K562 (cell line): Measurements from ENCODE around the gene SCUBE1. TPM values are rescaled to one million over a fixed set of nuclear protein-coding genes. Genes with fewer than 3 reads are reported as not detected.

Experiments
- ATAC-seq: fragments of 200-7000 bp; cut with Tn5 transposase; 3 replicates; pipeline ENCODE4 v1.9.1; 2020; ENCODE audit warnings: moderate library complexity
- BruUV-seq: library from RNA; stranded (reverse); fragments of 400-500 nt; replicated peaks from 2 replicates; lab custom pipeline; 2021; lab: Mats Ljungman, UMichigan
- CTCF ChIA-PET: fragments of 300-600 bp; formaldehyde crosslinking; extraction: SDS; loops from one replicate; lab custom pipeline; 2021; ENCODE audit warnings: low intra/inter-chr PET ratio; lab: Yijun Ruan, JAX
- POLR2A ChIA-PET: fragments of 300-600, 350-650 bp; sonication (Branson Sonifier 250); formaldehyde crosslinking; extraction: SDS; loops from one replicate; lab custom pipeline; 2021; ENCODE audit warnings: antibody characterized with exemption, inconsistent platforms; lab: Yijun Ruan, JAX
- DNase-seq, 4 experiments: peaks; one replicate each; pipeline versions ENCODE4 v3.0.0 to v3.0.0-alpha.2; 2011 to 2018; ENCODE audit warnings: low spot score in 3 of 4, mixed read lengths in 3 of 4; ENCODE audit errors: extremely low read depth in 1 of 4
- FAIRE-seq: peaks from 2 replicates; lab custom pipeline; 2011; peaks lifted over from hg19 to GRCh38; lab: Jason Lieb, UNC
- H2AFZ ChIP-seq: 2 replicates; pipeline ENCODE4 v1.6.0; 2011; ENCODE audit warnings: low read depth, low read length, control low read depth, inconsistent platforms
- H3K27ac ChIP-seq: fragments of 200-600 bp; 3 replicates; pipeline ENCODE4 v1.8.0; 2011; ENCODE audit warnings: low read depth, mild to moderate bottlenecking, control low read depth, inconsistent platforms, low read length, moderate library complexity, mixed read lengths; ENCODE audit errors: extremely low read depth
- H3K27me3 ChIP-seq, 2 experiments: fragments of 300-600 bp in 1 of 2; 2 replicates in 1 of 2; 3 replicates in 1 of 2; pipeline versions ENCODE4 v1.6.0 to v1.8.0; 2011; ENCODE audit warnings: inconsistent platforms in 2 of 2, low read length in 2 of 2, mild to moderate bottlenecking in 1 of 2, mixed read lengths in 1 of 2, moderate library complexity in 1 of 2; ENCODE audit not compliant: control insufficient read depth in 2 of 2, insufficient read depth in 2 of 2
- H3K36me3 ChIP-seq: fragments of 300-600 bp; 3 replicates; pipeline ENCODE4 v1.8.0; 2011; ENCODE audit warnings: mild to moderate bottlenecking, low read length, inconsistent platforms; ENCODE audit not compliant: control insufficient read depth, insufficient read depth
- H3K4me1 ChIP-seq, 2 experiments: fragments of 200-600 bp in 1 of 2; replicated peaks in 1 of 2; 2 replicates in 1 of 2; 3 replicates in 1 of 2; pipeline versions ENCODE4 v1.5.1 to v1.8.0; 2011; ENCODE audit warnings: inconsistent platforms in 2 of 2, low read length in 2 of 2, mild to moderate bottlenecking in 1 of 2, mixed read lengths in 1 of 2, moderate library complexity in 1 of 2; ENCODE audit not compliant: control insufficient read depth in 2 of 2, insufficient read depth in 2 of 2
- H3K4me2 ChIP-seq: 2 replicates; pipeline ENCODE4 v1.6.1; 2011; ENCODE audit warnings: low read length, control low read depth, inconsistent platforms, mixed read lengths; ENCODE audit not compliant: insufficient read depth
- H3K4me3 ChIP-seq: fragments of 200-600 bp; sonication (generic), shearing (Covaris generic); 2 replicates; pipeline ENCODE4 v1.5.1; 2016; ENCODE audit warnings: control low read depth, inconsistent platforms
- H3K79me2 ChIP-seq: fragments of 200-600 bp; 3 replicates; pipeline ENCODE4 v1.8.0; 2011; ENCODE audit warnings: low read length, inconsistent platforms; ENCODE audit not compliant: control insufficient read depth, insufficient read depth
- H3K9ac ChIP-seq, 2 experiments: 2 replicates each; pipeline versions ENCODE4 v1.6.0 to v1.6.1; 2011; ENCODE audit warnings: low read depth in 2 of 2, low read length in 2 of 2, control low read depth in 1 of 2, inconsistent platforms in 1 of 2, mild to moderate bottlenecking in 1 of 2, mixed read lengths in 1 of 2; ENCODE audit not compliant: insufficient read depth in 1 of 2
- H3K9me1 ChIP-seq: one replicate; pipeline ENCODE4 v1.6.0; 2011; ENCODE audit warnings: inconsistent platforms, mild to moderate bottlenecking, low read length, moderate library complexity; ENCODE audit not compliant: control insufficient read depth, insufficient read depth
- H3K9me3 ChIP-seq: replicated peaks from 2 replicates; pipeline ENCODE4 v1.5.1; 2011; ENCODE audit warnings: low read depth, low read length, inconsistent platforms; ENCODE audit not compliant: control insufficient read depth, insufficient read depth
- H4K20me1 ChIP-seq: replicated peaks from 2 replicates; pipeline ENCODE4 v1.6.1; 2011; ENCODE audit warnings: low read length, inconsistent platforms, mixed read lengths; ENCODE audit not compliant: control insufficient read depth, insufficient read depth
- ARHGAP35 ChIP-seq: fragments of 450-650 bp; IDR thresholded peaks from 2 replicates; pipeline ENCODE4 v1.6.1; 2018; ENCODE audit not compliant: partially characterized antibody
- EZH2 ChIP-seq: IDR thresholded peaks from 2 replicates; pipeline ENCODE4 v1.6.1; 2012; ENCODE audit warnings: low read depth, mild to moderate bottlenecking, inconsistent platforms, low read length, borderline replicate concordance
- MEF2D ChIP-seq: conservative IDR thresholded peaks from 2 replicates; pipeline ENCODE4 v1.6.1; 2016; ENCODE audit warnings: low read depth, missing genetic modification characterization, missing compliant biosample characterization
- MTF1 ChIP-seq: fragments of 250-450 bp; sonication (Bioruptor Pico); IDR thresholded peaks from 2 replicates; pipeline ENCODE4 v1.9.0; 2021; ENCODE audit warnings: moderate library complexity, mild to moderate bottlenecking, inconsistent platforms, borderline replicate concordance
- NBN ChIP-seq: fragments of 450-650 bp; IDR thresholded peaks from 2 replicates; pipeline ENCODE4 v1.6.1; 2016; ENCODE audit warnings: low read depth, mild to moderate bottlenecking
- NCOA2 ChIP-seq, 2 experiments: fragments of 450-650 bp; IDR thresholded peaks; 2 replicates each; pipeline ENCODE4 v1.6.1; 2018; ENCODE audit warnings: mild to moderate bottlenecking in 2 of 2, moderate library complexity in 1 of 2; ENCODE audit not compliant: partially characterized antibody in 2 of 2
- RCOR1 ChIP-seq, 2 experiments: IDR thresholded peaks; 2 replicates each; pipeline ENCODE4 v1.6.1; 2012; ENCODE audit warnings: low read depth in 2 of 2, low read length in 2 of 2, borderline replicate concordance in 1 of 2, improper control_type of control experiment in 1 of 2
- SMARCA4 ChIP-seq: fragments of 450-650 bp; IDR thresholded peaks from 2 replicates; pipeline ENCODE4 v1.6.1; 2016
- STAT5B ChIP-seq: fragments of 250-450 bp; sonication (Bioruptor Pico); IDR thresholded peaks from 2 replicates; pipeline ENCODE4 v1.8.0; 2021; ENCODE audit warnings: mild to moderate bottlenecking, inconsistent platforms
- ZNF780A ChIP-seq: fragments of 250-450 bp; sonication (Bioruptor Pico); IDR thresholded peaks from 2 replicates; pipeline ENCODE4 v1.5.0; 2021; ENCODE audit warnings: mild to moderate bottlenecking
- ZSCAN29 ChIP-seq: fragments of 450-650 bp; IDR thresholded peaks from 2 replicates; pipeline ENCODE4 v1.6.1; 2017
- WGBS: fragments of 100-300 bp; shearing (Covaris generic); methylation state at CpG from one replicate; pipeline ENCODE4 v1.1.6; 2016; ENCODE audit warnings: low coverage, mixed read lengths; ENCODE audit not compliant: insufficient coverage; ENCODE audit errors: missing lambda C conversion rate; 5-methylcytosine and 5-hydroxymethylcytosine counted together
- in situ Hi-C: fragments of 300-500 bp; cut with MboI; formaldehyde crosslinking; loops from 4 replicates; pipeline ENCODE4 v1.15.0; 2018; ENCODE audit warnings: inconsistent platforms, mixed read lengths
- intact Hi-C: fragments of 100-400 bp; cut with micrococcal nuclease; formaldehyde crosslinking; loops from 2 replicates; pipeline ENCODE4 v1.14.2; 2022
- polyA plus RNA-seq, 8 experiments: library from polyadenylated mRNA; depleted of rRNA in 4 of 8; stranded (reverse) in 5 of 8; unstranded in 3 of 8; fragments of >200 nt; fragmentation: Nextera tagmentation in 2 of 8; fragmentation: Illumina TruSeq in 1 of 8; extraction: Ambion mirVana in 2 of 8; extraction: Trizol in 1 of 8; gene quantifications; 2 replicates each; pipeline versions ENCODE4 v1.2.1 to v1.2.3, GENCODE V29; 2011 to 2014; ENCODE audit warnings: inconsistent platforms in 1 of 8, missing spikeins in 1 of 8
- total RNA-seq, 7 experiments: library from RNA; depleted of rRNA in 6 of 7; stranded (reverse); fragments of >200 nt in 6 of 7; fragmentation: Illumina TruSeq in 2 of 7; extraction: Trizol in 2 of 7; gene quantifications; 2 replicates each; pipeline versions ENCODE4 v1.2.1 to v1.2.3, GENCODE V29; 2011 to 2021; ENCODE audit warnings: low replicate concordance in 1 of 7
- TF ChIP-seq, protein P1 (sequence below): fragments of 250-450 bp; sonication (Bioruptor Pico); IDR thresholded peaks from 2 replicates; pipeline ENCODE4 v1.6.1; 2021; ENCODE audit warnings: mild to moderate bottlenecking
- TF ChIP-seq, protein P2 (sequence below): fragments of 250-450 bp; sonication (Bioruptor Pico); IDR thresholded peaks from 2 replicates; pipeline ENCODE4 v1.5.1; 2021; ENCODE audit warnings: mild to moderate bottlenecking

Gene SCUBE1
- total and polyA plus RNA-seq, 9 of the 15 experiments (the other 6 are each of a cell fraction or from before 2014, with no cell fraction given) = 0.03 to 0.47 (median 0.29) TPM; not detected in 6

DNA sequence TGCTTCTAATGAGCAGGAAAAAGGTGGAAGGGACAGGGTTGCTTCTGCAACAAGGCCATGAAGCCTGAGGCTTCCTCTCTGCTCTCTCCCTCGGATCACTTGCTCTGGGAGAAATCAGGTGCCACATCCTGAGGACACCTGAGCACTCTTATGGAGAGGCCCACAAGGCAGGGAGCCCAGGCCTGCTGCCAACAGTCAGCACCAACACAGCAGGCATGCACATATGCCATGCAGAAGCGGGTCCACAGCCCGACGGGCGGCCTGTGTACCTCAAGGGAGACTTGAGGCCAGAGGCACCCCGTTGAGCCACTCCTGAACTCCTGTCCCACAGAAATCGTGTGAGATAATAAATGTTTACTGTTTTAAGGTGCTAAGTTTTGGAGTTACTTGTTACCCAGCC, 165.7 kb downstream of the SCUBE1 start:
- intact Hi-C loops = no loop called here
- Histone ChIP-seq H3K9ac (no peak overlapping the region), H2AFZ (no peak overlapping the region), H3K4me3 (no peak overlapping the region), H3K4me2 (no peak overlapping the region), H3K36me3 (peaks cover 86% of the 10 kb centered on the region), H3K27me3 (no peaks in the 10 kb centered on the region), H3K9me3 (0 out of 2 replicates have a peak, but pooled peaks cover 2% of the 10 kb centered on the region), H3K79me2 (peaks cover 20% of the 10 kb centered on the region), H3K4me1 (peaks cover 1 to 26% of the 10 kb centered on the region in 2 experiments; a peak in 4 of 5 replicates), H4K20me1 (no peaks in the 10 kb centered on the region), H3K9me1 (no peaks in the 10 kb centered on the region), H3K27ac (no peak overlapping the region)
- ChIA-PET POLR2A (interaction anchor here (1.3 kb wide), 1 partner anchor 8 kb away, joined by 4 read pairs; no protein-coding TSS in a partner anchor), CTCF (no interaction called here)
- no peak for TF ChIP-seq RCOR1 (IDR thresholded peaks at IDR 0.05; ENCODE audit: borderline replicate concordance in 1 of 2, low read depth in 2 of 2, low read length in 2 of 2)
- no peak for TF ChIP-seq ZNF780A (CRISPR knock-in tag)
- TF ChIP-seq ZSCAN29 = no peak
- TF ChIP-seq ARHGAP35 = no peak
- no peak for TF ChIP-seq NCOA2 (IDR thresholded peaks at IDR 0.05; ENCODE audit: partially characterized antibody in 2 of 2)
- TF ChIP-seq, protein P1, sequence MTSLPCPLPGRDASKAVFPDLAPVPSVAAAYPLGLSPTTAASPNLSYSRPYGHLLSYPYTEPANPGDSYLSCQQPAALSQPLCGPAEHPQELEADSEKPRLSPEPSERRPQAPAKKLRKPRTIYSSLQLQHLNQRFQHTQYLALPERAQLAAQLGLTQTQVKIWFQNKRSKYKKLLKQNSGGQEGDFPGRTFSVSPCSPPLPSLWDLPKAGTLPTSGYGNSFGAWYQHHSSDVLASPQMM (CRISPR knock-in tag) = no peak
- no peak for TF ChIP-seq EZH2
- TF ChIP-seq STAT5B (CRISPR knock-in tag) = no peak
- TF ChIP-seq NBN = no peak
- TF ChIP-seq MEF2D = no peak
- TF ChIP-seq, protein P2, sequence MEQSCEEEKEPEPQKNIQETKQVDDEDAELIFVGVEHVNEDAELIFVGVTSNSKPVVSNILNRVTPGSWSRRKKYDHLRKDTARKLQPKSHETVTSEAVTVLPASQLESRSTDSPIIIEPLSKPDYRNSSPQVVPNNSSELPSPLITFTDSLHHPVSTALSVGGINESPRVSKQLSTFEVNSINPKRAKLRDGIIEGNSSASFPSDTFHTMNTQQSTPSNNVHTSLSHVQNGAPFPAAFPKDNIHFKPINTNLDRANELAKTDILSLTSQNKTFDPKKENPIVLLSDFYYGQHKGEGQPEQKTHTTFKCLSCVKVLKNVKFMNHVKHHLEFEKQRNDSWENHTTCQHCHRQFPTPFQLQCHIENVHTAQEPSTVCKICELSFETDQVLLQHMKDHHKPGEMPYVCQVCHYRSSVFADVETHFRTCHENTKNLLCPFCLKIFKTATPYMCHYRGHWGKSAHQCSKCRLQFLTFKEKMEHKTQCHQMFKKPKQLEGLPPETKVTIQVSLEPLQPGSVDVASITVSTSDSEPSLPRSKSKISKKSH (CRISPR knock-in tag) = no peak
- no peak for TF ChIP-seq SMARCA4
- TF ChIP-seq MTF1 (CRISPR knock-in tag) = no peak
- DNase-seq = no peak
- 94% methylated on average over 7 of the region's 7 CpGs for WGBS
- in situ Hi-C loops = no loop called here
- FAIRE-seq = no peak
- no TSS peak for BruUV-seq
- ATAC-seq = no peak
